Mucosa of rectum (tissue), 2 donors: ENCODE results near the gene STON1.
A peak's percentile ranks its signal among the peaks of the same experiment; 100 is the strongest.

Experiments
- H3K27ac ChIP-seq, 2 donors: one replicate each; pipeline ENCODE4 v1.7.0; 2013; ENCODE audit warnings: inconsistent platforms in 2 of 2, low read depth in 2 of 2, low read length in 2 of 2
- H3K27me3 ChIP-seq, 2 donors: one replicate each; pipeline ENCODE4 v1.7.0; 2013; ENCODE audit warnings: low read length in 2 of 2; ENCODE audit not compliant: control insufficient read depth in 2 of 2, insufficient read depth in 2 of 2
- H3K36me3 ChIP-seq, 2 donors: one replicate each; pipeline ENCODE4 v1.7.0; 2013; ENCODE audit warnings: low read length in 2 of 2; ENCODE audit not compliant: control insufficient read depth in 2 of 2, insufficient read depth in 2 of 2
- H3K4me1 ChIP-seq, 2 donors: one replicate each; pipeline ENCODE4 v1.7.0; 2013; ENCODE audit warnings: low read length in 2 of 2, mild to moderate bottlenecking in 1 of 2; ENCODE audit not compliant: control insufficient read depth in 2 of 2, insufficient read depth in 2 of 2
- H3K4me3 ChIP-seq, 2 donors: one replicate each; pipeline ENCODE4 v1.7.0; 2013; ENCODE audit warnings: low read length in 2 of 2
- H3K9ac ChIP-seq, 2 donors: one replicate each; pipeline ENCODE4 v1.7.0; 2013; ENCODE audit warnings: low read length in 2 of 2, low read depth in 1 of 2, mild to moderate bottlenecking in 1 of 2
- H3K9me3 ChIP-seq, 2 donors: one replicate each; pipeline ENCODE4 v1.7.0; 2013; ENCODE audit warnings: low read length in 2 of 2; ENCODE audit not compliant: control insufficient read depth in 2 of 2
- donor health status: healthy.
- donor health status: Normal muscosa, but diverticular disease.

STON1 gene

GRCh38 chr2:48530033-48530811 lies at the start of gene STON1:
STON1 (plus strand) TSS chr2:48530154; CDS start chr2:48580634, 50,480 bp downstream.
- peaks cover 0 to 7% of the 10 kb centered on the region in 2 donors for H3K4me1 ChIP-seq
- no peaks in the 10 kb centered on the region for H3K27me3 ChIP-seq
- H3K27ac ChIP-seq = peak within 1 kb of the TSS; percentile 60 to 69
- no peaks in the 10 kb centered on the region for H3K36me3 ChIP-seq
- H3K4me3 ChIP-seq = peak within 1 kb of the TSS; percentile 65 to 71
- no peaks in the 10 kb centered on the region for H3K9me3 ChIP-seq
- H3K9ac ChIP-seq = peak within 1 kb of the TSS; percentile 44 to 52

- Histone ChIP-seq H3K4me3 (no peak overlapping the region), H3K9me3 (no peaks in the 10 kb centered on the region), H3K36me3 (peaks cover 16 to 22% of the 10 kb centered on the region in 2 donors), H3K27me3 (no peaks in the 10 kb centered on the region), H3K4me1 (no peaks in the 10 kb centered on the region), H3K9ac (no peak overlapping the region), H3K27ac (no peak overlapping the region)
Observed at GRCh38 chr2:48480526-48480925, 49.4 kb upstream of the STON1 start.

GRCh38 chr2:48482313-48482712 lies 47.6 kb upstream of the STON1 start:
- H3K27ac ChIP-seq = no peak overlapping the region
- H3K4me1 ChIP-seq = no peaks in the 10 kb centered on the region
- H3K9ac ChIP-seq = no peak overlapping the region
- peaks cover 16 to 25% of the 10 kb centered on the region in 2 donors for H3K36me3 ChIP-seq
- no peak overlapping the region for H3K4me3 ChIP-seq
- no peaks in the 10 kb centered on the region for H3K27me3 ChIP-seq
- no peaks in the 10 kb centered on the region for H3K9me3 ChIP-seq

- no peak overlapping the region for H3K4me3 ChIP-seq
- no peaks in the 10 kb centered on the region for H3K4me1 ChIP-seq
- no peak overlapping the region for H3K27ac ChIP-seq
- H3K27me3 ChIP-seq = no peaks in the 10 kb centered on the region
- peaks cover 16 to 23% of the 10 kb centered on the region in 2 donors for H3K36me3 ChIP-seq
- H3K9me3 ChIP-seq = no peaks in the 10 kb centered on the region
- no peak overlapping the region for H3K9ac ChIP-seq
Observed at GRCh38 chr2:48482769-48483168, 47.2 kb upstream of the STON1 start.

- Histone ChIP-seq H3K27me3 (no peaks in the 10 kb centered on the region), H3K9me3 (no peaks in the 10 kb centered on the region), H3K36me3 (peaks cover 16 to 20% of the 10 kb centered on the region in 2 donors), H3K4me1 (no peaks in the 10 kb centered on the region), H3K27ac (no peak overlapping the region), H3K9ac (no peak overlapping the region), H3K4me3 (no peak overlapping the region)
Observed at GRCh38 chr2:48483506-48483905, 46.4 kb upstream of the STON1 start.

- Histone ChIP-seq H3K9me3 (no peaks in the 10 kb centered on the region), H3K36me3 (peaks cover 15 to 20% of the 10 kb centered on the region in 2 donors), H3K9ac (no peak overlapping the region), H3K4me3 (no peak overlapping the region), H3K4me1 (no peaks in the 10 kb centered on the region), H3K27me3 (no peaks in the 10 kb centered on the region), H3K27ac (no peak overlapping the region)
Observed at GRCh38 chr2:48483916-48484315, 46.0 kb upstream of the STON1 start.

GRCh38 chr2:48488545-48488944 lies 41.4 kb upstream of the STON1 start:
- Histone ChIP-seq H3K4me3 (no peak overlapping the region), H3K4me1 (no peaks in the 10 kb centered on the region), H3K36me3 (peaks cover 5 to 21% of the 10 kb centered on the region in 2 donors), H3K9ac (no peak overlapping the region), H3K27me3 (no peaks in the 10 kb centered on the region), H3K9me3 (no peaks in the 10 kb centered on the region), H3K27ac (no peak overlapping the region)

- Histone ChIP-seq H3K27ac (no peak overlapping the region), H3K9me3 (no peaks in the 10 kb centered on the region), H3K36me3 (peaks cover 24 to 39% of the 10 kb centered on the region in 2 donors), H3K4me1 (no peaks in the 10 kb centered on the region), H3K4me3 (no peak overlapping the region), H3K27me3 (no peaks in the 10 kb centered on the region), H3K9ac (no peak overlapping the region)
Observed at GRCh38 chr2:48496849-48497248, 33.1 kb upstream of the STON1 start.

GRCh38 chr2:48504647-48505327 lies 25.2 kb upstream of the STON1 start:
- Histone ChIP-seq H3K9ac (no peak overlapping the region), H3K4me3 (no peak overlapping the region), H3K36me3 (peaks cover 22 to 37% of the 10 kb centered on the region in 2 donors), H3K4me1 (peaks cover 0 to 9% of the 10 kb centered on the region in 2 donors), H3K27ac (no peak overlapping the region), H3K9me3 (no peaks in the 10 kb centered on the region), H3K27me3 (no peaks in the 10 kb centered on the region)

GRCh38 chr2:48507111-48507510 lies 22.8 kb upstream of the STON1 start:
- peaks cover 0 to 9% of the 10 kb centered on the region in 2 donors for H3K4me1 ChIP-seq
- H3K9ac ChIP-seq = no peak overlapping the region
- H3K9me3 ChIP-seq = no peaks in the 10 kb centered on the region
- H3K4me3 ChIP-seq = no peak overlapping the region
- H3K27me3 ChIP-seq = no peaks in the 10 kb centered on the region
- peaks cover 26 to 36% of the 10 kb centered on the region in 2 donors for H3K36me3 ChIP-seq
- H3K27ac ChIP-seq = no peak overlapping the region
